Measurements from ENCODE around the gene TRAPPC11. TPM values are rescaled to one million over a fixed set of nuclear protein-coding genes. Genes with fewer than 3 reads are reported as not detected.

Gene TRAPPC11
- total and polyA plus RNA-seq, 2 of the 13 experiments (the other 11 are each of a cell fraction or from before 2014, with no cell fraction given) = 18.0 to 23.2 TPM

- TF ChIP-seq ZNF264 (CRISPR knock-in tag; IDR thresholded peaks at IDR 0.05) = no peak
- no peak for TF ChIP-seq RBAK (CRISPR knock-in tag; IDR thresholded peaks at IDR 0.05)
- no peak for TF ChIP-seq ZNF207 (IDR thresholded peaks at IDR 0.05; ENCODE audit: borderline replicate concordance)
- no peak for TF ChIP-seq ZBTB25 (CRISPR knock-in tag; IDR thresholded peaks at IDR 0.05)
- TF ChIP-seq RBM39 (IDR thresholded peaks at IDR 0.05; ENCODE audit: low read depth, low read length, poor library complexity, severe bottlenecking) = no peak
- no peak for TF ChIP-seq GABPB1 (CRISPR knock-in tag; IDR thresholded peaks at IDR 0.05)
- TF ChIP-seq THAP8 (CRISPR knock-in tag; IDR thresholded peaks at IDR 0.05; ENCODE audit: borderline replicate concordance) = no peak
- no peak for TF ChIP-seq TCF12 (IDR thresholded peaks at IDR 0.05)
- TF ChIP-seq TCF12 (CRISPR knock-in tag; IDR thresholded peaks at IDR 0.05) = no peak
- no peak for TF ChIP-seq POLR2AphosphoS2 (IDR thresholded peaks at IDR 0.05; ENCODE audit: low read depth, low read length)
- TF ChIP-seq ZBTB2 (CRISPR knock-in tag; IDR thresholded peaks at IDR 0.05; ENCODE audit: low read depth) = no peak
- peak; percentile 10; the same call in 1 of the 2 replicates for TF ChIP-seq ARID3A (IDR thresholded peaks at IDR 0.05; ENCODE audit: low read depth, low read length)
- TF ChIP-seq ZBTB42 (CRISPR knock-in tag; IDR thresholded peaks at IDR 0.05) = no peak
- TF ChIP-seq HDAC2 (CRISPR knock-in tag; IDR thresholded peaks at IDR 0.05) = 0 out of 2 replicates have a peak, but pooled peaks have one; percentile 24
- no peak for TF ChIP-seq ZNF430 (CRISPR knock-in tag; IDR thresholded peaks at IDR 0.05)
- peak; percentile 100 for TF ChIP-seq ZFP90 (CRISPR knock-in tag; IDR thresholded peaks at IDR 0.05; ENCODE audit: borderline replicate concordance)
- no peak for TF ChIP-seq IRF9 (CRISPR knock-in tag; IDR thresholded peaks at IDR 0.05; ENCODE audit: borderline replicate concordance)
- TF ChIP-seq NR0B2 (CRISPR knock-in tag; IDR thresholded peaks at IDR 0.05) = no peak
- 0 out of 2 replicates have a peak, but pooled peaks have one; percentile 31 for TF ChIP-seq HHEX (CRISPR knock-in tag; IDR thresholded peaks at IDR 0.05)
- TF ChIP-seq KLF16 (CRISPR knock-in tag; IDR thresholded peaks at IDR 0.05) = no peak
- TF ChIP-seq DNMT3B (CRISPR knock-in tag; conservative IDR thresholded peaks at IDR 0.05) = no peak
- TF ChIP-seq DBP (CRISPR knock-in tag; IDR thresholded peaks at IDR 0.05; ENCODE audit: not compliant biosample characterization) = no peak
- TF ChIP-seq IKZF4 (CRISPR knock-in tag; IDR thresholded peaks at IDR 0.05; ENCODE audit: borderline replicate concordance, low read depth, not compliant biosample characterization) = no peak
These were observed 64.6 kb downstream of the TRAPPC11 start (continued) for GRCh38 chr4:183723561-183724228.
